ENCODE measurements around the gene SLC13A1. TPM values are rescaled to one million over a fixed set of nuclear protein-coding genes. Genes with fewer than 3 reads are reported as not detected.
"Not testable (repeated sequence)": the region's sequence is repeated elsewhere in the genome, so short reads cannot be mapped to it uniquely, and the experiment has no call there.

SLC13A1 gene
- total RNA-seq, 4 donors from 2014 or later: 26.2 to 93.2 (median 33.8) TPM; not detected in 1

DNA sequence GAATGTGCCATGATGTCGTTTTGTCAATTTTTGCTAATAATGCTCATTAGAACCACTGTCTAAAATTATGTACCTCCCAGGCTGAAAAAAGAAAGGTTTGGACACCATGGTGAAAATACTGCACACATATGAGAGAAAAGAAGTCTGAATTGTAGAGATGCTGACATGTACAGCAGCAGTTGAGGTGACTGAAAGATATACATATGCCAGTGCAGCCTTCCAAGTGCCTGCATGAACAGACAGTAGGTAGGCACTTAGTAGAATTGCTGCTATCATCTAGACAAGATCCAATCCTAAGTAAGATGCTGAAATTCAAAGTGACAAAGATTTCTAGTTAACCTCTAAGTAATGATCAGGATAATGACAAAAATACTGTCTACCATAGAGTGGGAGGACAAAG, 86.9 kb downstream of the SLC13A1 start:
- H3K36me3 ChIP-seq: no peaks in the 10 kb centered on the region
- H3K4me1 ChIP-seq: no peaks in the 10 kb centered on the region
- H3K27ac ChIP-seq: no peak overlapping the region
- no peaks in the 10 kb centered on the region for H3K27me3 ChIP-seq
- TF ChIP-seq POLR2A (IDR thresholded peaks at IDR 0.05): no peak
- no peak for TF ChIP-seq CTCF (IDR thresholded peaks at IDR 0.05)
- no peak for DNase-seq
- no peak overlapping the region for H3K4me3 ChIP-seq
- H3K9me3 ChIP-seq: no peaks in the 10 kb centered on the region

GRCh38 chr7:123099712-123100111, 100.1 kb downstream of the SLC13A1 start:
- no peak overlapping the region for H3K4me3 ChIP-seq
- H3K27ac ChIP-seq: no peak overlapping the region
- H3K4me1 ChIP-seq: no peaks in the 10 kb centered on the region
- no peaks in the 10 kb centered on the region for H3K27me3 ChIP-seq
- TF ChIP-seq CTCF (IDR thresholded peaks at IDR 0.05) (no peak), POLR2A (IDR thresholded peaks at IDR 0.05) (no peak)
- DNase-seq: no peak
- H3K36me3 ChIP-seq: no peaks in the 10 kb centered on the region
- H3K9me3 ChIP-seq: no peaks in the 10 kb centered on the region

DNA sequence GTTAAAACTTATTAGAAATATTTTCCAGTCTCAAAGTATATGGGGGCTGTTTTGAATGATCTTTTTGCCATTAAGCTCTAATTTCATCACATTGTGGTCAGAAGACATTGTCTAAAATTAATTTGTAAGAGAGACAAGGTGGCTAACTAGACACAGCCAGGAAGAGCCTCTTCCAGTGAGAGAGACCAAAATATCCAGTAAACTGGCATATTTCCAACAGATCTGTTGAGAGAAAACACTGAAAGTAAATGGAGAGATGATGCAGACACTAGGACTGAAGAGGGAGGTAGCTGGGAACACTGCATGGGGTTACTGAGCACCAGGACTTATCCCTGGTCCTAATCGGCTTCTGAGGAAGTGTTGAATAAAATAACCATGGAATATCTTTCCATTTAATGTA, 102.8 kb downstream of the SLC13A1 start:
- TF ChIP-seq CTCF (IDR thresholded peaks at IDR 0.05) (no peak), POLR2A (IDR thresholded peaks at IDR 0.05) (no peak)
- no peaks in the 10 kb centered on the region for H3K36me3 ChIP-seq

DNA sequence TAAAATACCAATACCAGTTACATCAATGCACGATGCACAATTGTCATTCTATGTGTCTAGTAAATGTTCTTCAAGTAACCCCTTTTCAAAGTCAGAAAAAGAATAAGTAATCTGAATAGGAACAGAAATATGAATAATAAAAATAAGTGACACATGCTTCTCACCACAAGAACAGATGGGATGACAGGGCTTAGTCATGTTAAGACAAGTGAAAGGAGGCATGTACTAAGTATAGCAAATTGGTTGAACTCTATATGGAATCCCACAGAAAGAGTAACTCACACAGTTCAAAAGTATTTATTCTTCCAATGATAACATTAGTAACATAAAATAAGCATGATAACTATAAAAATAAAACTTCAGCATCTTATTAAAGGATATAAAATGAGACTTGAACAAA, 103.3 kb downstream of the SLC13A1 start:
- no peaks in the 10 kb centered on the region for H3K4me1 ChIP-seq
- H3K27ac ChIP-seq: no peak overlapping the region
- no peaks in the 10 kb centered on the region for H3K9me3 ChIP-seq
- no peaks in the 10 kb centered on the region for H3K36me3 ChIP-seq
- H3K27me3 ChIP-seq: no peaks in the 10 kb centered on the region
- H3K4me3 ChIP-seq: no peak overlapping the region
- no peak for DNase-seq
- no peak for TF ChIP-seq POLR2A (IDR thresholded peaks at IDR 0.05)
- TF ChIP-seq CTCF (IDR thresholded peaks at IDR 0.05): no peak

More for the DNA sequence above, 102.8 kb downstream of the SLC13A1 start:
- Histone ChIP-seq H3K9me3 (no peaks in the 10 kb centered on the region), H3K27ac (no peak overlapping the region), H3K4me1 (no peaks in the 10 kb centered on the region), H3K27me3 (no peaks in the 10 kb centered on the region), H3K4me3 (no peak overlapping the region)
- no peak for DNase-seq

- no peaks in the 10 kb centered on the region for H3K4me1 ChIP-seq
- no peak overlapping the region for H3K27ac ChIP-seq
- TF ChIP-seq CTCF (IDR thresholded peaks at IDR 0.05): no peak
- H3K4me3 ChIP-seq: no peak overlapping the region
- H3K9me3 ChIP-seq: no peaks in the 10 kb centered on the region
- no peaks in the 10 kb centered on the region for H3K36me3 ChIP-seq
- no peaks in the 10 kb centered on the region for H3K27me3 ChIP-seq
- no peak for DNase-seq
Measured at GRCh38 chr7:123090456-123090855, 109.3 kb downstream of the SLC13A1 start.

DNA sequence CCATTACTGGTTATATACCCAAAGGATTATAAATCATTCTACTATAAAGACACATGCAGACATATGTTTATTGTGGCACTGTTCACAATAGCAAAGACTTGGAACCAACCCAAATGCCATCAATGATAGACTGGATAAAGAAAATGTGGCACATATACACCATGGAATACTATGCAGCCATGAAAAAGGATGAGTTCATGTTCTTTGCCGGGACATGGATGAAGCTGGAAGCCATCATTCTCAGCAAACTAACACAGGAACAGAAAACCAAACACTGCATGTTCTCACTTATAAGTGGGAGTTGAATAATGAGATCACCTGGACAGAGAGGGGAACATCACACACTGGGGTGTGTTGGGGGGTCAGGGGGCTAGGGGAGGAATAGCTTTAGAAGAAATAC, 112.9 kb downstream of the SLC13A1 start:
- not testable (repeated sequence) for H3K27ac ChIP-seq, H3K27me3 ChIP-seq, H3K9me3 ChIP-seq, DNase-seq, H3K36me3 ChIP-seq, H3K4me1 ChIP-seq, H3K4me3 ChIP-seq

DNA sequence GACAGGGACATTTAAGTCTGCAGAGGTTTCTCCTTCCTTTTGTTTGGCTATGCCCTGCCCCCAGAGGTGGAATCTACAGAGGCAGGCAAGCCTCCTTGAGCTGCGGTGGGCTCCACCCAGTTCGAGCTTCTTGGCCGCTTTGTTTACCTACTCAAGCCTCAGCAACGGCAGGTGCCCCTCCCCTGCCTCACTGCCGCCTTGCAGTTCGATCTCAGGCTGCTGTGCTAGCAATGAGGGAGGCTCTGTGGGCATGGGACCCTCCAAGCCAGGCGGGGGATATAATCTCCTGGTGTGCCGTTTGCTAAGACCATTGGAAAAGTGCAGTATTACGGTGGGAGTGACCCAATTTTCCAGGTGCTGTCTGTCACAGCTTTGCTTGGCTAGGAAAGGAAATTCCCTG, 114.9 kb downstream of the SLC13A1 start:
- H3K4me3 ChIP-seq, H3K27ac ChIP-seq, H3K27me3 ChIP-seq, H3K9me3 ChIP-seq, DNase-seq, H3K4me1 ChIP-seq, H3K36me3 ChIP-seq: not testable (repeated sequence)

All from Peyer's patch (tissue), 4 donors.